Kidney epithelial cell (primary cell): ENCODE measurements around the gene HCRTR2. TPM values are rescaled to one million over a fixed set of nuclear protein-coding genes. Genes with fewer than 3 reads are reported as not detected.
"Not testable (repeated sequence)": the region's sequence is repeated elsewhere in the genome, so short reads cannot be mapped to it uniquely, and the experiment has no call there.

Source experiments
- DNase-seq: peaks from one replicate; pipeline ENCODE4 v3.0.0-alpha.2; 2010; ENCODE audit warnings: low read depth
- H3K27me3 ChIP-seq: 2 replicates; pipeline ENCODE4 v1.6.0; 2011; ENCODE audit warnings: low read length; ENCODE audit not compliant: control insufficient read depth, insufficient read depth
- H3K36me3 ChIP-seq: 2 replicates; pipeline ENCODE4 v1.5.1; 2011; ENCODE audit warnings: low read length; ENCODE audit not compliant: control insufficient read depth, insufficient read depth
- H3K4me3 ChIP-seq: 2 replicates; pipeline ENCODE4 v1.5.1; 2011; ENCODE audit warnings: low read depth, mild to moderate bottlenecking, control low read depth, low read length
- CTCF ChIP-seq: IDR thresholded peaks from 2 replicates; pipeline ENCODE4 v1.5.1; 2011; ENCODE audit warnings: mild to moderate bottlenecking, moderate library complexity, low read length, control low read depth, inconsistent platforms; ENCODE audit not compliant: insufficient read depth, poor library complexity, severe bottlenecking
- total RNA-seq: library from RNA; depleted of rRNA; stranded (reverse); fragments of >200 nt; gene quantifications from 2 replicates; pipeline ENCODE4 v1.2.3, GENCODE V29; 2015

HCRTR2 gene
- total RNA-seq, 1 donor from 2014 or later: not detected

- no peak for TF ChIP-seq CTCF
- no peaks in the 10 kb centered on the region for H3K27me3 ChIP-seq
- no peak for DNase-seq
Measured at GRCh38 chr6:55282115-55282514, 107.8 kb downstream of the HCRTR2 start.

GRCh38 chr6:55286824-55287223 is 112.5 kb downstream of the HCRTR2 start:
- Histone ChIP-seq H3K36me3 (no peaks in the 10 kb centered on the region), H3K4me3 (no peak overlapping the region), H3K27me3 (no peaks in the 10 kb centered on the region)
- no peak for TF ChIP-seq CTCF
- DNase-seq: no peak

More at GRCh38 chr6:55282115-55282514, 107.8 kb downstream of the HCRTR2 start:
- Histone ChIP-seq H3K4me3 (no peak overlapping the region), H3K36me3 (no peaks in the 10 kb centered on the region)

GRCh38 chr6:55290736-55291135 is 116.4 kb downstream of the HCRTR2 start:
- H3K4me3 ChIP-seq: no peak overlapping the region
- no peaks in the 10 kb centered on the region for H3K36me3 ChIP-seq
- TF ChIP-seq CTCF: no peak
- DNase-seq: no peak
- no peaks in the 10 kb centered on the region for H3K27me3 ChIP-seq

- Histone ChIP-seq H3K4me3 (no peak overlapping the region), H3K36me3 (no peaks in the 10 kb centered on the region), H3K27me3 (no peaks in the 10 kb centered on the region)
- TF ChIP-seq CTCF: peak; percentile 28
- no peak for DNase-seq
Measured at GRCh38 chr6:55293116-55293515, 118.8 kb downstream of the HCRTR2 start.

GRCh38 chr6:55297214-55297613 is 122.9 kb downstream of the HCRTR2 start:
- H3K27me3 ChIP-seq, H3K4me3 ChIP-seq, H3K36me3 ChIP-seq, DNase-seq: not testable (repeated sequence)

GRCh38 chr6:55299286-55299985 is 125.1 kb downstream of the HCRTR2 start:
- no peak for DNase-seq
- no peak for TF ChIP-seq CTCF
- no peaks in the 10 kb centered on the region for H3K36me3 ChIP-seq
- no peak overlapping the region for H3K4me3 ChIP-seq
- no peaks in the 10 kb centered on the region for H3K27me3 ChIP-seq
